OCI-LY1 (cell line): ENCODE measurements around the gene NBPF6.
"Not testable (repeated sequence)": the region's sequence is repeated elsewhere in the genome, so short reads cannot be mapped to it uniquely, and the experiment has no call there.

Experiments used
- H2AFZ ChIP-seq: fragments of 200-600 bp; sonication (generic), shearing (Covaris generic); 2 replicates; pipeline ENCODE4 v1.6.0; 2014; ENCODE audit warnings: antibody characterized with exemption, mild to moderate bottlenecking, low read length
- H3F3A ChIP-seq: fragments of 200-600 bp; sonication (generic), shearing (Covaris generic); 2 replicates; pipeline ENCODE4 v1.6.0; 2014; ENCODE audit warnings: mild to moderate bottlenecking, antibody characterized with exemption, low read length, moderate library complexity; ENCODE audit not compliant: insufficient read depth
- H3K27ac ChIP-seq: fragments of 200-600 bp; sonication (generic); 2 replicates; pipeline ENCODE4 v1.5.1; 2014; ENCODE audit warnings: low read length, mixed run types, mild to moderate bottlenecking, low read depth; ENCODE audit not compliant: poor library complexity, severe bottlenecking
- H3K27me3 ChIP-seq: fragments of 200-600 bp; sonication (generic); 2 replicates; pipeline ENCODE4 v1.6.0; 2014; ENCODE audit warnings: antibody characterized with exemption, mild to moderate bottlenecking, low read length, moderate library complexity; ENCODE audit not compliant: insufficient read depth
- H3K36me3 ChIP-seq: fragments of 200-600 bp; sonication (generic); 2 replicates; pipeline ENCODE4 v1.6.1; 2014; ENCODE audit warnings: mild to moderate bottlenecking, antibody characterized with exemption, low read length, moderate library complexity, mixed read lengths; ENCODE audit not compliant: insufficient read depth
- H3K4me1 ChIP-seq: fragments of 200-600 bp; sonication (generic); 2 replicates; pipeline ENCODE4 v1.5.1; 2014; ENCODE audit warnings: mild to moderate bottlenecking, low read length, moderate library complexity; ENCODE audit not compliant: insufficient read depth, severe bottlenecking
- H3K4me2 ChIP-seq: fragments of 200-600 bp; sonication (generic), shearing (Covaris generic); 2 replicates; pipeline ENCODE4 v1.6.1; 2014; ENCODE audit warnings: low read length
- H3K4me3 ChIP-seq: fragments of 200-600 bp; sonication (generic); 2 replicates; pipeline ENCODE4 v1.5.1; 2014; ENCODE audit warnings: low read length, low read depth, mild to moderate bottlenecking, mixed read lengths; ENCODE audit not compliant: poor library complexity, severe bottlenecking
- H3K79me2 ChIP-seq: fragments of 200-600 bp; shearing (Covaris generic); 2 replicates; pipeline ENCODE4 v1.6.1; 2016; ENCODE audit warnings: mixed run types, low read length, mixed read lengths; ENCODE audit not compliant: insufficient read depth
- H3K9ac ChIP-seq: fragments of 200-600 bp; sonication (generic), shearing (Covaris generic); 2 replicates; pipeline ENCODE4 v1.6.1; 2014; ENCODE audit warnings: mild to moderate bottlenecking, low read length, mixed read lengths
- H3K9me2 ChIP-seq: fragments of 200-600 bp; sonication (generic), shearing (Covaris generic); 2 replicates; pipeline ENCODE4 v1.6.1; 2014; ENCODE audit warnings: low read depth, mild to moderate bottlenecking, low read length, mixed read lengths
- H3K9me3 ChIP-seq: fragments of 200-600 bp; shearing (Covaris generic); 2 replicates; pipeline ENCODE4 v1.6.1; 2014; ENCODE audit warnings: low read length, mixed read lengths
- H4K20me1 ChIP-seq: fragments of 200-600 bp; sonication (generic), shearing (Covaris generic); 2 replicates; pipeline ENCODE4 v1.6.0; 2016; ENCODE audit warnings: mild to moderate bottlenecking, low read length; ENCODE audit not compliant: insufficient read depth

NBPF6 gene

GRCh38 chr1:108450043-108450442 is at the start of gene NBPF6:
Gene NBPF6, plus strand, starts transcription at chr1:108450343. Its CDS starts 259 bp downstream, at chr1:108450602.
- H3K27ac ChIP-seq, H2AFZ ChIP-seq, H3K79me2 ChIP-seq, H3K4me1 ChIP-seq, H3K4me3 ChIP-seq, H4K20me1 ChIP-seq, H3K9me2 ChIP-seq, H3K4me2 ChIP-seq, H3K9me3 ChIP-seq, H3K36me3 ChIP-seq, H3F3A ChIP-seq, H3K27me3 ChIP-seq, H3K9ac ChIP-seq: not testable (repeated sequence)

GRCh38 chr1:108411098-108411833 is 38.9 kb upstream of the NBPF6 start:
- not testable (repeated sequence) for H3K9me2 ChIP-seq, H3F3A ChIP-seq, H3K4me1 ChIP-seq, H3K36me3 ChIP-seq, H3K4me3 ChIP-seq, H3K79me2 ChIP-seq, H3K4me2 ChIP-seq, H3K27me3 ChIP-seq, H2AFZ ChIP-seq, H3K9me3 ChIP-seq, H4K20me1 ChIP-seq, H3K27ac ChIP-seq, H3K9ac ChIP-seq

- not testable (repeated sequence) for H4K20me1 ChIP-seq, H3K27me3 ChIP-seq, H3K9me3 ChIP-seq, H3K4me1 ChIP-seq, H3K4me3 ChIP-seq, H3K9me2 ChIP-seq, H3K4me2 ChIP-seq, H3K27ac ChIP-seq, H2AFZ ChIP-seq, H3K36me3 ChIP-seq, H3K9ac ChIP-seq, H3K79me2 ChIP-seq, H3F3A ChIP-seq
Measured at GRCh38 chr1:108420129-108420528, 30.0 kb upstream of the NBPF6 start.

- not testable (repeated sequence) for H3K9me3 ChIP-seq, H3K4me1 ChIP-seq
Measured at GRCh38 chr1:108421061-108421916, 28.9 kb upstream of the NBPF6 start.

GRCh38 chr1:108426877-108427276 is 23.3 kb upstream of the NBPF6 start:
- H3K9ac ChIP-seq, H3K27ac ChIP-seq, H3K4me3 ChIP-seq, H3K4me2 ChIP-seq, H3K79me2 ChIP-seq, H3K36me3 ChIP-seq, H3F3A ChIP-seq, H4K20me1 ChIP-seq, H2AFZ ChIP-seq, H3K9me2 ChIP-seq, H3K4me1 ChIP-seq, H3K27me3 ChIP-seq, H3K9me3 ChIP-seq: not testable (repeated sequence)

More at GRCh38 chr1:108421061-108421916, 28.9 kb upstream of the NBPF6 start:
- H4K20me1 ChIP-seq, H2AFZ ChIP-seq, H3K36me3 ChIP-seq, H3K79me2 ChIP-seq, H3F3A ChIP-seq, H3K4me3 ChIP-seq, H3K27ac ChIP-seq, H3K9ac ChIP-seq, H3K9me2 ChIP-seq, H3K4me2 ChIP-seq, H3K27me3 ChIP-seq: not testable (repeated sequence)

GRCh38 chr1:108432002-108432401 is 18.1 kb upstream of the NBPF6 start:
- not testable (repeated sequence) for H3K27ac ChIP-seq, H3K4me3 ChIP-seq, H3K9me3 ChIP-seq, H3K27me3 ChIP-seq, H3K4me1 ChIP-seq, H3K36me3 ChIP-seq, H3K79me2 ChIP-seq, H4K20me1 ChIP-seq, H3K4me2 ChIP-seq, H3K9ac ChIP-seq, H3K9me2 ChIP-seq, H3F3A ChIP-seq, H2AFZ ChIP-seq

GRCh38 chr1:108433404-108433803 is 16.7 kb upstream of the NBPF6 start:
- H3K4me1 ChIP-seq, H2AFZ ChIP-seq, H3K9me2 ChIP-seq, H3K27ac ChIP-seq, H3K79me2 ChIP-seq, H3K9ac ChIP-seq, H3K36me3 ChIP-seq, H3K4me3 ChIP-seq, H3K27me3 ChIP-seq, H4K20me1 ChIP-seq, H3K9me3 ChIP-seq, H3K4me2 ChIP-seq, H3F3A ChIP-seq: not testable (repeated sequence)
